H1 (cell line): Measurements from ENCODE around the gene EGR2. TPM values are rescaled to one million over a fixed set of nuclear protein-coding genes. Genes with fewer than 3 reads are reported as not detected.
A peak's percentile ranks its signal among the peaks of the same experiment; 100 is the strongest.

Source experiments
- CTCF ChIA-PET: fragments of 300-600 bp; sonication (Branson Sonifier 250); formaldehyde crosslinking; loops from one replicate; lab custom pipeline; 2021; ENCODE audit not compliant: partially characterized antibody; lab: Charles Lee
- POLR2A ChIA-PET: fragments of 300-600 bp; sonication (Branson Sonifier 250); formaldehyde crosslinking; loops from one replicate; lab custom pipeline; 2021; ENCODE audit warnings: inconsistent platforms; ENCODE audit not compliant: partially characterized antibody; lab: Charles Lee
- DNase-seq, 2 experiments: peaks; one replicate each; pipeline versions ENCODE4 v3.0.0 to v3.0.0-alpha.2; 2010 to 2022; ENCODE audit warnings: low spot score in 2 of 2, low read depth in 1 of 2, mixed read lengths in 1 of 2
- FAIRE-seq: peaks from 2 replicates; lab custom pipeline; 2011; peaks lifted over from hg19 to GRCh38; lab: Jason Lieb, UNC
- H2AFZ ChIP-seq: 2 replicates; pipeline ENCODE4 v1.8.1; 2012; ENCODE audit warnings: low read length, inconsistent platforms
- H2AK5ac ChIP-seq: 2 replicates; pipeline ENCODE4 v1.6.1; 2013; ENCODE audit warnings: low read depth, low read length
- H2BK120ac ChIP-seq: replicated peaks from 2 replicates; pipeline ENCODE3; 2013; ENCODE audit warnings: low read depth, low read length, inconsistent platforms
- H2BK12ac ChIP-seq: 2 replicates; pipeline ENCODE4 v1.6.1; 2013; ENCODE audit warnings: low read depth, low read length
- H2BK15ac ChIP-seq: 2 replicates; pipeline ENCODE4 v1.6.1; 2013; ENCODE audit warnings: low read length
- H2BK20ac ChIP-seq: 2 replicates; pipeline ENCODE4 v1.6.1; 2013; ENCODE audit warnings: low read length
- H2BK5ac ChIP-seq: 2 replicates; pipeline ENCODE4 v1.6.1; 2013; ENCODE audit warnings: low read depth, low read length
- H3K14ac ChIP-seq: 2 replicates; pipeline ENCODE4 v1.6.1; 2013; ENCODE audit warnings: inconsistent platforms; ENCODE audit not compliant: insufficient read length
- H3K18ac ChIP-seq: 2 replicates; pipeline ENCODE4 v1.6.1; 2013; ENCODE audit warnings: low read length; ENCODE audit errors: extremely low read depth
- H3K23ac ChIP-seq: 2 replicates; pipeline ENCODE4 v1.6.1; 2013; ENCODE audit warnings: inconsistent platforms; ENCODE audit not compliant: insufficient read length
- H3K23me2 ChIP-seq: 2 replicates; pipeline ENCODE4 v1.6.1; 2013; ENCODE audit warnings: low read depth, low read length
- H3K27ac ChIP-seq: 2 replicates; pipeline ENCODE4 v1.6.1; 2011; ENCODE audit warnings: low read depth, low read length, inconsistent platforms
- H3K27me3 ChIP-seq, 4 experiments: replicated peaks in 1 of 4; 1 replicate in 1 of 4; 2 replicates in 3 of 4; pipeline versions ENCODE4 v1.6.1 to v1.8.1; 2011 to 2013; ENCODE audit warnings: low read length in 3 of 4, mild to moderate bottlenecking in 3 of 4, inconsistent platforms in 2 of 4, mixed read lengths in 2 of 4, moderate library complexity in 1 of 4; ENCODE audit not compliant: control insufficient read depth in 3 of 4, insufficient read depth in 3 of 4; ENCODE audit errors: extremely low read depth in 1 of 4
- H3K36me3 ChIP-seq, 4 experiments: 2 replicates each; pipeline versions ENCODE4 v1.6.1 to v1.8.1; 2011 to 2013; ENCODE audit warnings: mild to moderate bottlenecking in 4 of 4, low read length in 3 of 4, moderate library complexity in 2 of 4, control low read depth in 1 of 4, inconsistent platforms in 1 of 4; ENCODE audit not compliant: insufficient read depth in 4 of 4, control insufficient read depth in 2 of 4
- H3K4ac ChIP-seq: replicated peaks from 2 replicates; pipeline ENCODE3; 2013; ENCODE audit warnings: low read length, low read depth, mixed read lengths, inconsistent platforms; ENCODE audit not compliant: insufficient read length
- H3K4me1 ChIP-seq, 4 experiments: replicated peaks in 1 of 4; 1 replicate in 1 of 4; 2 replicates in 3 of 4; pipeline versions ENCODE4 v1.6.1 to v1.8.1; 2011 to 2013; ENCODE audit warnings: low read length in 3 of 4, inconsistent platforms in 2 of 4, mixed read lengths in 1 of 4; ENCODE audit not compliant: insufficient read depth in 4 of 4, control insufficient read depth in 3 of 4
- H3K4me2 ChIP-seq, 2 experiments: 2 replicates each; pipeline versions ENCODE4 v1.6.1 to v1.8.1; 2011 to 2013; ENCODE audit warnings: low read depth in 2 of 2, low read length in 2 of 2, control low read depth in 1 of 2, inconsistent platforms in 1 of 2, mild to moderate bottlenecking in 1 of 2; ENCODE audit not compliant: insufficient read depth in 1 of 2
- H3K4me3 ChIP-seq, 4 experiments: fragments of 200-600, 300-600 bp in 1 of 4; sonication (generic), shearing (Covaris generic), sonication (Bioruptor Twin) in 1 of 4; 2 replicates each; pipeline versions ENCODE4 v1.5.1 to v1.8.1; 2011 to 2016; ENCODE audit warnings: low read length in 4 of 4, low read depth in 3 of 4, control low read depth in 2 of 4, inconsistent platforms in 2 of 4, mild to moderate bottlenecking in 2 of 4, mixed read lengths in 1 of 4, moderate library complexity in 1 of 4; ENCODE audit not compliant: insufficient read depth in 2 of 4; ENCODE audit errors: extremely low read depth in 1 of 4
- H3K56ac ChIP-seq: replicated peaks from 2 replicates; pipeline ENCODE3; 2013; ENCODE audit warnings: low read depth, mild to moderate bottlenecking, mixed read lengths, low read length, inconsistent platforms; ENCODE audit not compliant: insufficient read length
- H3K79me1 ChIP-seq: 2 replicates; pipeline ENCODE4 v1.6.1; 2013; ENCODE audit warnings: low read depth, low read length, control low read depth
- H3K79me2 ChIP-seq, 2 experiments: 2 replicates each; pipeline versions ENCODE4 v1.6.1 to v1.8.1; 2012 to 2013; ENCODE audit warnings: low read length in 2 of 2, mild to moderate bottlenecking in 2 of 2, inconsistent platforms in 1 of 2; ENCODE audit not compliant: insufficient read depth in 2 of 2, control insufficient read depth in 1 of 2
- H3K9ac ChIP-seq, 4 experiments: replicated peaks in 1 of 4; 1 replicate in 1 of 4; 2 replicates in 3 of 4; pipeline versions ENCODE4 v1.6.1 to v1.8.1; 2011 to 2013; ENCODE audit warnings: low read depth in 3 of 4, low read length in 3 of 4, control low read depth in 2 of 4, mild to moderate bottlenecking in 2 of 4, moderate library complexity in 2 of 4, inconsistent platforms in 1 of 4; ENCODE audit errors: extremely low read depth in 1 of 4
- H3K9me3 ChIP-seq, 2 experiments: 2 replicates each; pipeline versions ENCODE4 v1.6.1 to v1.8.1; 2012 to 2013; ENCODE audit warnings: mild to moderate bottlenecking in 2 of 2, moderate library complexity in 2 of 2, control low read depth in 1 of 2, inconsistent platforms in 1 of 2, low read depth in 1 of 2, low read length in 1 of 2, mixed read lengths in 1 of 2; ENCODE audit not compliant: insufficient read depth in 2 of 2
- H4K20me1 ChIP-seq, 2 experiments: replicated peaks in 1 of 2; 2 replicates each; pipeline versions ENCODE3 to v1.8.1; 2011 to 2013; ENCODE audit warnings: inconsistent platforms in 2 of 2, low read length in 2 of 2, mild to moderate bottlenecking in 1 of 2; ENCODE audit not compliant: insufficient read depth in 2 of 2, control insufficient read depth in 1 of 2
- H4K5ac ChIP-seq: 2 replicates; pipeline ENCODE4 v1.6.1; 2013; ENCODE audit warnings: low read length, low read depth, mixed read lengths, inconsistent platforms; ENCODE audit not compliant: insufficient read length
- H4K8ac ChIP-seq: 2 replicates; pipeline ENCODE4 v1.8.0; 2013; ENCODE audit warnings: mild to moderate bottlenecking, moderate library complexity, low read length, inconsistent platforms; ENCODE audit not compliant: insufficient read depth; ENCODE audit errors: extremely low read depth
- H4K91ac ChIP-seq: replicated peaks from 2 replicates; pipeline ENCODE3; 2013; ENCODE audit warnings: low read length, mixed read lengths, inconsistent platforms; ENCODE audit not compliant: insufficient read length
- BCL11A ChIP-seq, 2 experiments: IDR thresholded peaks; one replicate each; pipeline ENCODE4 v1.6.1; 2011; ENCODE audit warnings: low read depth in 2 of 2, low read length in 2 of 2, mild to moderate bottlenecking in 2 of 2
- CBX5 ChIP-seq: fragments of 300-800, 300-1000 bp; sonication (generic); IDR thresholded peaks from 2 replicates; pipeline ENCODE4 v1.7.1; 2016; ENCODE audit warnings: antibody characterized with exemption, low read length, low read depth
- EGR1 ChIP-seq: IDR thresholded peaks from 2 replicates; pipeline ENCODE4 v1.6.1; 2011; ENCODE audit warnings: low read depth, low read length, borderline replicate concordance
- EP300 ChIP-seq, 2 experiments: IDR thresholded peaks; 1 replicate in 1 of 2; 2 replicates in 1 of 2; pipeline ENCODE4 v1.6.1; 2011 to 2012; ENCODE audit warnings: low read depth in 2 of 2, low read length in 2 of 2, mild to moderate bottlenecking in 2 of 2, borderline replicate concordance in 1 of 2, inconsistent platforms in 1 of 2, moderate library complexity in 1 of 2
- GABPA ChIP-seq: IDR thresholded peaks from 2 replicates; pipeline ENCODE4 v1.6.1; 2011; ENCODE audit warnings: mild to moderate bottlenecking, low read length, moderate library complexity, borderline replicate concordance; ENCODE audit not compliant: insufficient read depth
- KDM4A ChIP-seq: IDR thresholded peaks from one replicate; pipeline ENCODE4 v1.7.1; 2012; ENCODE audit warnings: low read depth, mild to moderate bottlenecking, moderate library complexity, low read length, inconsistent platforms; ENCODE audit not compliant: severe bottlenecking
- RNF2 ChIP-seq: fragments of 200-900, 300-1000 bp; sonication (generic); IDR thresholded peaks from 2 replicates; pipeline ENCODE4 v1.7.1; 2016; ENCODE audit warnings: borderline replicate concordance, low read depth, mild to moderate bottlenecking, antibody characterized with exemption, low read length; ENCODE audit not compliant: poor library complexity, severe bottlenecking; ENCODE audit errors: missing control alignments
- SIX5 ChIP-seq: IDR thresholded peaks from 2 replicates; pipeline ENCODE4 v1.6.1; 2011; ENCODE audit warnings: mild to moderate bottlenecking, low read depth, low read length
- ZNF274 ChIP-seq: IDR thresholded peaks from 2 replicates; pipeline ENCODE4 v1.7.0; 2012; ENCODE audit warnings: low read length, borderline replicate concordance; ENCODE audit errors: extremely low read depth
- WGBS, 2 experiments: shearing (Covaris generic) in 1 of 2; methylation state at CpG; one replicate each; pipeline versions ENCODE4 v1.1.6 to v1.1.7; 2013 to 2015; ENCODE audit warnings: low lambda C conversion rate in 2 of 2, mixed read lengths in 2 of 2, inconsistent platforms in 1 of 2, low coverage in 1 of 2, missing lambda C conversion rate in 1 of 2; ENCODE audit not compliant: insufficient replicate concordance in 2 of 2, insufficient coverage in 1 of 2, insufficient read length in 1 of 2; ENCODE audit errors: extremely low coverage in 1 of 2, missing lambda C conversion rate in 1 of 2; 5-methylcytosine and 5-hydroxymethylcytosine counted together
- polyA plus RNA-seq, 7 experiments: library from polyadenylated mRNA; depleted of rRNA in 3 of 7; stranded (reverse) in 5 of 7; unstranded in 2 of 7; fragments of >200 nt in 5 of 7; fragments of 200-250 nt in 2 of 7; gene quantifications; 1 replicate in 5 of 7; 2 replicates in 1 of 7; 4 replicates in 1 of 7; pipeline versions ENCODE4 v1.2.1 to v1.2.3, GENCODE V29; 2011 to 2013; ENCODE audit warnings: missing spikeins in 2 of 7, mixed read lengths in 2 of 7
- total RNA-seq: library from RNA; stranded (reverse); fragmentation: NEBNext Ultra II Directional; extraction: Animal tissue kit (Norgen Biotek cat#: 25700); gene quantifications from 2 replicates; pipeline ENCODE4 v1.2.1, GENCODE V29; 2021
- TF ChIP-seq, protein P1 (sequence below): IDR thresholded peaks from 2 replicates; pipeline ENCODE4 v1.6.1; 2012; ENCODE audit warnings: inconsistent platforms

Gene EGR2
- total and polyA plus RNA-seq, 2 of the 8 experiments (the other 6 are each of a cell fraction or from before 2014, with no cell fraction given), result 1.3 to 2.1 TPM

DNA sequence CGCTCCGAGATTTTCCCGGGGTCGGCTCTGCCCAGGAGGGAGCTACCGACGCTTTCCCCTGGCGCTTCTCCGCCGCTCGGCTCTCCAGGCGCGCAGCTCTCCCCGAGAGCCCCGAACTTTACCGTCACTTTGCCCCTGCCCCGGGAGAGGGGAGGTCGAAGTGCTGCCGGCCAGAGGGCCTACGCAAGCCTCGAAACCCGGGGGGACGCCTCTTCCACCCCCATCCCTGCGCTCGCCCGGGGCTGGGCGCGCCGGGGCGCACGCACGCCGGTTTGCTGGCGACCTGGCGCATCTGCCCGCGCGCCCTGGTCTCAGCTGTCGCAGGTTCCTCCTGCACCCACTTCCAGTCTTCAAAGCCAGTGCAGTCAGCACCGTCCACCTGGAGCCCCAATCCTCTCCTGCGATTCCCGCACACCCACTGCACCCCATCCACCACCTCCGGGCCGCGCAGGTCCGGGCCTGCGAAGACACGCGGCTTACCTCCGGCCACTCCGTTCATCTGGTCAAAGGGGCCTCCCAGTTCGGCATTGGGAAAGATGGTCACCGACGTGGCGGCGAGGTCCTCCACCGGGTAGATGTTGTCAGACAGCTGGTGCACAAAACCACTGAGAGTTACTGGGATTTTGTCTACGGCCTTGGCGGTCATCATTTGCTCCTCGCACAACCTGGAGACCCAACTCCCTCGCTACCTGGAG, 638 bp downstream of the EGR2 start:
- peaks cover 0 to 11% (median 4%) of the 10 kb centered on the region in 4 experiments; a peak in 4 of 7 replicates for H3K4me1 ChIP-seq
- H2BK20ac ChIP-seq, result no peak overlapping the region
- no peak overlapping the region for H2BK5ac ChIP-seq
- no peak overlapping the region for H2AK5ac ChIP-seq
- peaks cover 26% of the 10 kb centered on the region for H3K23me2 ChIP-seq
- FAIRE-seq, result no peak
- H2AFZ ChIP-seq, result no peak overlapping the region
- WGBS, 2 experiments, result 3% methylated on average over 35 of the region's 60 CpGs; no CpG with 5 or more reads in 1 of the 2 experiments
- H3K79me2 ChIP-seq, result no peaks in the 10 kb centered on the region
- no peak overlapping the region for H3K56ac ChIP-seq
- H3K36me3 ChIP-seq, result no peaks in the 10 kb centered on the region
- H3K4ac ChIP-seq, result no peak overlapping the region
- H2BK120ac ChIP-seq, result no peak overlapping the region
- H4K8ac ChIP-seq, result peak overlapping the region; percentile 78
- no peak overlapping the region for H4K5ac ChIP-seq
- H2BK12ac ChIP-seq, result peak overlapping the region; percentile 68; the same call in 1 of the 2 replicates
- no peak overlapping the region for H3K23ac ChIP-seq
- H3K9ac ChIP-seq, result peak overlapping the region; percentile 34 to 64 (median 58); a peak in 5 of 7 replicates
- no peak overlapping the region for H3K14ac ChIP-seq
- H4K91ac ChIP-seq, result no peak overlapping the region
- DNase-seq, result peak in 1 of 2 experiments; percentile 69
- CTCF ChIA-PET, result interaction anchor here (1.0 to 6.9 kb wide), 7 partner anchors 10 to 849 kb away, joined by 3 to 94 read pairs (median 5); partner anchors contain the start of gene ADO
- POLR2A ChIA-PET, result interaction anchor here (0.6 to 7.7 kb wide), 4 partner anchors 10 to 234 kb away, joined by 3 to 99 read pairs (median 18); partner anchors contain the start of gene ADO
- no peak overlapping the region for H2BK15ac ChIP-seq
- H3K4me3 ChIP-seq, result peak overlapping the region; percentile 56 to 81 (median 70)
- H3K18ac ChIP-seq, result no peak overlapping the region; the same call in 1 of the 2 replicates
- peaks cover 0 to 13% of the 10 kb centered on the region in 2 experiments for H4K20me1 ChIP-seq
- no peaks in the 10 kb centered on the region for H3K79me1 ChIP-seq
- H3K4me2 ChIP-seq, result peak overlapping the region; percentile 83 to 94
- H3K9me3 ChIP-seq, result no peaks in the 10 kb centered on the region
- peaks cover 20 to 64% (median 55%) of the 10 kb centered on the region in 4 experiments for H3K27me3 ChIP-seq
- no peak overlapping the region for H3K27ac ChIP-seq
- TF ChIP-seq EGR1 (no peak), CBX5 (no peak), ZNF274 (no peak), GABPA (no peak), BCL11A (IDR thresholded peaks at IDR 0.05; ENCODE audit: low read depth in 2 of 2, low read length in 2 of 2) (no peak), RNF2 (peak; percentile 87), KDM4A (peak; percentile 69), SIX5 (no peak), EP300 (IDR thresholded peaks at IDR 0.05; ENCODE audit: borderline replicate concordance in 1 of 2, low read depth in 2 of 2, low read length in 2 of 2) (no peak)
- TF ChIP-seq, protein P1, sequence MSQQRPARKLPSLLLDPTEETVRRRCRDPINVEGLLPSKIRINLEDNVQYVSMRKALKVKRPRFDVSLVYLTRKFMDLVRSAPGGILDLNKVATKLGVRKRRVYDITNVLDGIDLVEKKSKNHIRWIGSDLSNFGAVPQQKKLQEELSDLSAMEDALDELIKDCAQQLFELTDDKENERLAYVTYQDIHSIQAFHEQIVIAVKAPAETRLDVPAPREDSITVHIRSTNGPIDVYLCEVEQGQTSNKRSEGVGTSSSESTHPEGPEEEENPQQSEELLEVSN, result peak; percentile 67
